DOHH2 (cell line): ENCODE results near the gene TRIM66.

Source experiments
- CTCF ChIP-seq: fragments of 200-600 bp; sonication (generic); IDR thresholded peaks from one replicate; pipeline ENCODE4 v1.5.1; 2014; ENCODE audit warnings: antibody characterized with exemption, mild to moderate bottlenecking, low read depth, low read length; ENCODE audit not compliant: poor library complexity, severe bottlenecking
- EZH2phosphoT487 ChIP-seq: fragments of 200-600 bp; sonication (generic); IDR thresholded peaks from 2 replicates; pipeline ENCODE4 v1.6.1; 2017; ENCODE audit warnings: borderline replicate concordance, mild to moderate bottlenecking, antibody characterized with exemption, low read length, moderate library complexity, mixed read lengths

GRCh38 chr11:8719721-8720120, 37.3 kb upstream of the TRIM66 start:
- TF ChIP-seq CTCF = no peak
- no peak for TF ChIP-seq EZH2phosphoT487
